HPDE6-E6E7 (cell line): Measurements from ENCODE around the gene EIPR1.

ENCODE experiments used
- DNase-seq: peaks from one replicate; pipeline ENCODE4 v3.0.0; 2011; ENCODE audit warnings: missing footprints; ENCODE audit errors: extremely low spot score

The EIPR1 gene

GRCh38 chr2:3176071-3176868 lies 201.3 kb downstream of the EIPR1 start:
- no peak for DNase-seq

GRCh38 chr2:3175568-3175955 lies 202.1 kb downstream of the EIPR1 start:
- DNase-seq, result no peak

GRCh38 chr2:3174626-3175567 lies 202.7 kb downstream of the EIPR1 start:
- DNase-seq, result no peak

- DNase-seq, result no peak
Measured at GRCh38 chr2:3173031-3173430, 204.6 kb downstream of the EIPR1 start.

- DNase-seq, result peak; percentile 51
Measured at GRCh38 chr2:3172265-3172935, 205.2 kb downstream of the EIPR1 start.

GRCh38 chr2:3171564-3172264 lies 205.9 kb downstream of the EIPR1 start:
- DNase-seq, result no peak

GRCh38 chr2:3170792-3171455 lies 206.7 kb downstream of the EIPR1 start:
- DNase-seq, result no peak

- DNase-seq, result no peak
Measured at GRCh38 chr2:3169106-3169870, 208.3 kb downstream of the EIPR1 start.

- no peak for DNase-seq
Measured at GRCh38 chr2:3168230-3168891, 209.3 kb downstream of the EIPR1 start.

- no peak for DNase-seq
Measured at GRCh38 chr2:3163401-3163800, 214.2 kb downstream of the EIPR1 start.

GRCh38 chr2:3162442-3163077 lies 215.1 kb downstream of the EIPR1 start:
- DNase-seq, result no peak

- no peak for DNase-seq
Measured at GRCh38 chr2:3160751-3161330, 216.8 kb downstream of the EIPR1 start.

GRCh38 chr2:3159782-3160545 lies 217.7 kb downstream of the EIPR1 start:
- DNase-seq, result no peak

- no peak for DNase-seq
Measured at GRCh38 chr2:3154700-3155099, 222.9 kb downstream of the EIPR1 start.

GRCh38 chr2:3154146-3154545 lies 223.5 kb downstream of the EIPR1 start:
- no peak for DNase-seq

- DNase-seq, result no peak
Measured at GRCh38 chr2:3151153-3151918, 226.3 kb downstream of the EIPR1 start.
